Adipose tissue (tissue), 3 donors: ENCODE results near the gene TICAM2. TPM values are rescaled to one million over a fixed set of nuclear protein-coding genes. Genes with fewer than 3 reads are reported as not detected.

Experiments used
- H3K27ac ChIP-seq: one replicate; pipeline ENCODE4 v1.5.1; 2013; ENCODE audit warnings: low read depth, low read length
- WGBS, 3 donors: extraction: QIAGEN DNeasy Blood & Tissue Kit; methylation state at CpG; one replicate each; pipeline ENCODE4 v1.1.7; 2013; 5-methylcytosine and 5-hydroxymethylcytosine counted together
- polyA plus RNA-seq, 3 donors: library from polyadenylated mRNA; stranded (reverse); fragments of 200-250 nt; gene quantifications; one replicate each; pipeline ENCODE4 v1.2.3, GENCODE V29; 2013
- donor health status: healthy with polysubstance abuse.
- donor health status: Bipolar disorder and iron deficiency.
- donor health status: healthy.

TICAM2 gene
- polyA plus RNA-seq, 3 donors, result 1.1 to 3.0 (median 1.8) TPM

DNA sequence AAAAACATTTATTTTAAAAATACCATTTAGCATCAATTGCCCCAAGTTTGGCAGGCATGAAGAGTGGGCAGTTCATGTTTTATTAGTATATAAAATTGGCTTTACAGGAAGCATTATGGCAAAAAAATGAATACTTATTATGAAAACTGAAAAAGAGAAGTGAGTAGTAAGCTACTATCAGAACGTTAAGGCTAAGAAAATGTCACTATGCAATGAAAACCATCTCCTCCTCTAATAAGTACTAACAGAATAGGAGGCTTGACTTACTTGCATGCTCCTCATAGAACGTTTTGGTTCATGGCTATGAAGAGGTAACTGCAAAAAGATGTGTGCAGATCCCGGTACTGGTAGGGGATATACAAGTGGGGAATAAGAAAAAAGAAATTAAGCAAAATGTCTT is 23.6 kb downstream of the TICAM2 start:
- no peak overlapping the region for H3K27ac ChIP-seq
- WGBS, 3 donors, result 82 to 88% (median 85%) methylated on average over 3 of the region's 3 CpGs

DNA sequence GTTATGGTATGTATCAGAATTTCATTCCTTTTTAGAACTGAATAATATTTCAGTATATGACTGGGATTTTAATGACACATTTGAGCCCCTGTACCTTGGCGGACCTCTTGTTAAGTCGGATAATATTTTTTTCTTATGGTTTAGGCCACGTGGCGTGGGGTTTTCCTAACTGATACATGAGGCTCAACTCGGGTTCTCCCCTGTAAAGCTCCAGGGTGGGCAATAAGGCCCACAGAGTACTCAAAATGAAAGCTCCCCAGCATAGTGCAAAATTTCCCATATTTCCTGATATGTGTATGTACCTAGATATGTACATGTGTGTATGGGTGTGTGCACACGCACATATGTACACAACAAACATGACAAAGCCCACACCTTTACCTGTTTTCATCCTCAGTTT is 24.5 kb downstream of the TICAM2 start:
- no peak overlapping the region for H3K27ac ChIP-seq
- 96 to 97% (median 97%) methylated on average over 6 of the region's 6 CpGs for WGBS, 3 donors

DNA sequence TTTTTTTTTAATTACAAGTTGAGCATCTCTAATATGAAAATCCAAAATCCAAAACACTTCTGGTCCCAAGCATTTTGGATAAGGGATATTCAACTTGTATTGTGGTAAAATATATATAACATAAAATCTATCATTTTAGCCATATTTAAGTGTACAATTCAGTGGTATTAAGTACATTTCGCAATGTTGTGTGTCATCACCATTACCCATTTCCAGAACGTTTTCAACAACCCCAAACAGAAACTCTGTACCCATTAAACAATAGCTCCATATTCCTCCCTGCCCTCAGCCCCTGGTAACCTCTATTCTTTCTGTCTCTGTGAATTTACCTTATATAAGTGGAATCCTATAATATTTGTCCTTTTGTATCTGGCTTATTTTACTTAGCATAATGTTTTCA is 24.9 kb downstream of the TICAM2 start:
- no peak overlapping the region for H3K27ac ChIP-seq
- 70 to 87% (median 73%) methylated on average over 2 of the region's 2 CpGs for WGBS, 3 donors

DNA sequence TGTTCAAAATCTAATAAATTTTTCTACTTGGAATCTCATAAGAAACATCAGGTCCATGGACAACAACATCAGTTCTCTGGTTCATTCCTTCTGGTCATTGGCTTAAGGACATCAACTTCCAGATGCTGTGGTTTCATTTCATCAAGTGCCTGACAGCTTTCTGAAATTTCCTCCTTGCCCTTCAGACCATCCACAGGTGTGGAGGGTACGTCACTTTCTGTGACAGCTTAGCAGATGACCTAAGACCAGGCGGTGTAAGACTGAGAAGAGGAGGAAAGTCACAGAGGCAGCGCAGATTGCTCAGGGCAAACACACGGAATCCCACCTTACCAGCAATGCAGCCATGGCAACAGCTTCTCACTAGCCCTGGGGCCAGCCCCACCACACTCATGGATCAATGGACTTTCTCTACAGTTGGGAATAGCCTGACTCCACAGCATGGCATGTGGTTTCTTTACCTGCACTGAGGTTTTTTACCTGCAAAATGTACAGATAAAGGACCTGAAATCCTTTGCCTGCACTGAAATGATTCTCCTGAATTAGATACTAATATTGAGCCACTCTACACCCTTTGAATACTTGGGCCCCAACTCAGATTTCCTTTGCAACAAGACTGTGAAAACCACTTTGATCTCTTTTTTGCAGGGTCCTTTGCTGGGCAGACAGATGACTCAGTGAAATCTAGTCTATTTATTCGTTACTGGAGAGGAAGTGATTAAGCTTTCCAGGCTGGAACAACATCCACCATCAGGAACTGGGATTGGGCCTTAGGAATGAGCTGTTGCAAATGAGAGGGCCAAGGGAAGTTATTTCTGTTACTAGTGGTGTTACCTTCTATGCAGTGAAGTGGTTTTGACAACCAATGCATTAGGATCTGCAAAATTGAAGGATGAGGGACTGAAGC is 26.9 kb downstream of the TICAM2 start:
- H3K27ac ChIP-seq, result no peak overlapping the region
- 78 to 84% (median 79%) methylated on average over 5 of the region's 5 CpGs for WGBS, 3 donors

DNA sequence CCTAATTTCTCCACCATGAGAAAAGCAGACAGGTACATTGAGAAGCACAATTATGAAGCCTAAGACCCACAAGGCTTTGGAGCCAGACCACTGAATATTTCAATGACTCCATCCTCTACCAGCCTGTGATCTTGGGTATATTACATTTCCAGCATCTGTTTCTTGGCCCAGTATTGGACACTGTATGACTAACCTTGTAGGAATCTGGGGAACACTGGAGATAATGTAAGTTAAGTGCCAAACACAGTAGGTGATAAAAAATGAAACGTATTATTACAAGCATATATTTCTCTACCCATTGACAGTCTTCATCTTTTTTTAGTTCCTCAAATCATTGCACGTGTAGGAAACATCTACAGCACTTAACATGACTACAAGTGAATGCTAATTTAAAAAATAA is 29.1 kb downstream of the TICAM2 start:
- 57 to 78% (median 77%) methylated on average over 2 of the region's 2 CpGs for WGBS, 3 donors
- no peak overlapping the region for H3K27ac ChIP-seq

DNA sequence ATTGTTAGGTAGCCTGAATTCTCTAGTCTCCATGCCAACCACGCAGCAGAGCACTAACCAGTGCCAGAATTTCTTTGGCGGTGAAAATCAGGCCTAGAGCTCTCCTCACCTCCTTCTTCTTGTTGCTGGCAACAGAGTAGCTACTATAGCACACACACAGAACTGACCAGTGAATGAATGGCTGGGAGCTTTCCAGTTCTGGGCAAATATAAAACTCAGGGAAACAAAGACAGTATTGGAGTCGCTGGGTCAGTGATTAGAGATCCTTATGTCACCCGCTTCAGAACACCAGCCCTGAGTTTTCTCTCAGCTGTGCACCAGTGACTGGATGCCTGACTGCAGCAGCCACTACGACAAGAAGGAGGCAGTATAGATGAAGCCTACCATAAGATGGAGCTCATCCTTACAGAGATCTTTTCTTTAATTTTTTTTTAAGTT is 30.8 kb downstream of the TICAM2 start:
- WGBS, 3 donors, result 44 to 83% (median 82%) methylated on average over 5 of the region's 5 CpGs
- no peak overlapping the region for H3K27ac ChIP-seq

DNA sequence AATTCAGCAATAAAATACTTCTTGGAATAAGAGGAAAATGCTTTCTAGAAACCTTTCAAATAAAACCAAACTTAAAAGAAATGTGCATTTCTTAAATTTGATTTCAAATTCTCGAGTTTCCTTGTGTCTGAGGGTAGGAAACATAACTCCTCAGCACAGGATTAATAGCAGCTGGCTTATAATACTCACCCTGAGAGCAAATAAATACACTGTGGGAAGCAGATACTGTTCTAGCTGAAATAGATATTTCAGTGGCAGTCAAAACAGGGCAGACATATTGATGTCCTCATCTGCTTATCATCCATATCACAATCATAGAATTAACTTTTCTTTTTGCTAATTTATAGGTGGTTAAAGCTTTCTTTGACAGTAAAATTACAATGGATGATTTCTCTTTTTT is 33.6 kb downstream of the TICAM2 start:
- H3K27ac ChIP-seq, result no peak overlapping the region
- WGBS, 3 donors, result 85 to 93% (median 87%) methylated on average over 1 of the region's 1 CpG

DNA sequence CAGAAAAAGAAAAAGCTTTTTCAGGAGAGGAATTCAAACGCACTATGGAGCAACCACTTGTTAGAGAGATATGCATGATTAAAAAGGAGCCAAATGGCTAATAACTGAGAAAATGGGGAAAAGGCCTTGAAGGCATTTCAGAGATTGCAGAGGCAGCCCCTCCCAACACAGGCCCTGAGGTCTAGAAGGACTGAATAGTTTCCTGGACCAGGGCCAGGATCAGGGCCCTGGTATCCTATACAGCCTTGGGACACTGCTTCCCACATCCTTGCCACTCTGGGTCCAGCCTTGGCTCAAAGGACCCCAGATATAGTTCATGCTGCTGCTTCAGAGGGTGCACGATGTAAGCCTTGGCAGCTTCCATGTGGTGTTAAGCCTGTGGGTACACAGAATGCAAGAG is 37.0 kb downstream of the TICAM2 start:
- no peak overlapping the region for H3K27ac ChIP-seq
- 52 to 89% (median 84%) methylated on average over 2 of the region's 2 CpGs for WGBS, 3 donors

DNA sequence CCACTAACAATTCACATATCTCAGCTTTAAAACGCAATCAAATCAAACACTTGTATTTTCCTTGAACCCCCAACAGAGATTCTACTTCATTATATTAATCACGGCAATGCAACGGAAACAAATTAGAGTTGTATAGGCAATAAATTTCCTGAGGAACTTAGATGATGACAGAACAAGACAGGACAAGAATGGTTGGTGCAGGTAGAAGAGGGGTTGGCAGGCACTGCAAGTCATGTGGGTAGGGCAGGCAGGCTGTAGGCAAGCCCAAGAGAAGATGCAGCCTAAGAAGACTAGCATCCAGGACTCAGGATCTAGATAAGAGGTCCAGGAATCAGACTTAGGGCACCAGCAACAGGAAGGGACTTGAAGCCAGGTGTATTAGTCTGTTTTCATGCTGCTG is 41.1 kb downstream of the TICAM2 start:
- no peak overlapping the region for H3K27ac ChIP-seq
- WGBS, 3 donors, result 90 to 95% (median 93%) methylated on average over 3 of the region's 3 CpGs

DNA sequence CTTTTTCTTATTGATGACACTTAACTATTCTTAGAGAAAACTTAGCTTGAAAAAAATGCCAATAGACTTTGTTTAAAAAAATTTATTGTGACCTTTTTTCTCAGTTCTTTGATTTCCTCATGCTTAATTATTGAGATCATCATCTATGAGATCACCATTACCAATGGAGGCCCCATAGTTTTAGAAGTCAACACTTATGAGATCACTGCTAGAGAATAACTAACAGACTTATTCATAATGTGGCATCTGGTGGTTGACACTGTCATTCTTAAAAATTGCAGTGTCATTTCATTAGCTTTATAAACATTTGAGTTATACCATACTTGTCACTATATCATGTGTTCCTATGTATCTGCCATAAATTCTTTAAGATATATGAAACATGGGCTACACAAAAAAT is 42.8 kb downstream of the TICAM2 start:
- H3K27ac ChIP-seq, result no peak overlapping the region

DNA sequence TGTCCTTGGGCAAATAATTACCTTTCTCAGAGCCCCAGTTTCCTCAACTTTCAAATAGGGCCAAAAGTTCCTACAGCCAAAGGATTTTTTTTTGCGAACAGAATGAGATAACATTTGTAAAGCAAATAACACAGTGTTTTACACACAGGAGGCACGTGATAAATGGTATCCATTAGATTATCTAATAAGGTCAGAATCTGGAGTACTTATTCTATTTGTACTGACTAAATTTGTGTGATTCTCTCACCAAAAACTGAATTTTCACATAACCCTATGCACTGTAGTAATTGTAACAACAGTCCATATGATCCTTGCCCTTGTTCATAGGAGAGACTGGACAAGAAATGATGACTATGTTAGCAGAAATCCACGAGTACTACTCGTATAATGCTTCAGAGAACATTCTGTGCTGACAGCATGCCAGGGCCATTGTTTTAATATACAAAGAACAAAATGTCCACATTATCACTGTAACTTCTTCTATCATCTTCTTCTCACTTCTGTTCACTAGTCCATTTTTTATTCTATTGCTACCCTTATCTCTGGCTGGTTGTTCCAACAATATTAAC is 43.8 kb downstream of the TICAM2 start:
- WGBS, 3 donors, result 27 to 73% (median 72%) methylated on average over 4 of the region's 4 CpGs
- no peak overlapping the region for H3K27ac ChIP-seq

DNA sequence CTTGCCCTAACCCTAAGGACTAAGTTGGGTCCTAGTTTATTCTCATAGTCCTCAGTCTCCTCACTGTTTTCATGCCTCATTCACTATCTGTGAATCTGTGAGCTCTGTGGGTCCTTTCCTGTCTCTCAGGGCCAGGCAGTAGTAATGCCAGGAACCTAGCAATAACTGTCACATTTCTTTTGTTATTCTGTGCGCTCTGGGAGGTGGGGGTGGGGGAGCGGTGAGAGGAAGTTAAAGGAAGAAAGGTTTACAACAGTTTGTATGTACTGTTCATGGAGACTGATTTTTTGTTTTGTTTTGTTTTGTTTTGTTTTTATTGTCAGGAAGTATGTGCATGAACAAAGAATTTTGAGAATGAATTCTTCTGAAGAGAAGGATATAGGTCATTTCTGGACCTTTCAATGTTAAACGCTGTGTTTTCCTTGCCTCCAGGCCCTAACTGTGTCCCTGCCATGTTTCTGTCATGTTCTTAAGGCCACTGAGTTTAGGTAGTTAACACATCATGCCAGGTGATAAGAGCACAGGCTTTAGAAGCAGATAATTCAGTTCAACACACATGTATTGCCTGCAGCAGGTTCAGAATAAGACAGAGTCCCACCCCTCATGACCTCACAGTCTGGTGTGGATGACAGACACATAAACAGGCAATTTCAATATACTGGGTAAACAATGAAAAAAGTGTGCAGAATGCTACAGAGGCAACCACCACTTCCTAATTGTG is 44.5 kb downstream of the TICAM2 start:
- 37 to 60% (median 53%) methylated on average over 3 of the region's 3 CpGs for WGBS, 3 donors
- H3K27ac ChIP-seq, result no peak overlapping the region

DNA sequence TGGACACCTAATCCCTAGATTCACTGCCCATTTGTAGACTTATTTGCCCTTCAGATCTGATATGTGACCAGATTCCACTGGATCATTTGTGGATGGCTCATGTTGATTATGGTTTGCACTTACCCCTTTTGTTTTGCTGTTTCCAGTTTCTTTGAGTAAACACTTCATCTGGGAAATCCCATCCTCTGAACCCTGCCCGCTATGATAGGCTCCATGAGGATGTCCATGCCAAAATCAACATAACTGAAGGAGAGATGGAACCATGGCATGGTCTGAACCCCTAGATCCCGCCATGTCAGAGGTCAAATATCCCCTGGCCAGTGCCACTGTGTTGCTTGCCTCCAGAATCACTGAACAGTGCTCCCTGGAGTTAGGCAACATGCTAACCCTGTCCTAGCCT is 46.0 kb downstream of the TICAM2 start:
- 97 to 100% (median 100%) methylated on average over 2 of the region's 2 CpGs for WGBS, 3 donors
- no peak overlapping the region for H3K27ac ChIP-seq

DNA sequence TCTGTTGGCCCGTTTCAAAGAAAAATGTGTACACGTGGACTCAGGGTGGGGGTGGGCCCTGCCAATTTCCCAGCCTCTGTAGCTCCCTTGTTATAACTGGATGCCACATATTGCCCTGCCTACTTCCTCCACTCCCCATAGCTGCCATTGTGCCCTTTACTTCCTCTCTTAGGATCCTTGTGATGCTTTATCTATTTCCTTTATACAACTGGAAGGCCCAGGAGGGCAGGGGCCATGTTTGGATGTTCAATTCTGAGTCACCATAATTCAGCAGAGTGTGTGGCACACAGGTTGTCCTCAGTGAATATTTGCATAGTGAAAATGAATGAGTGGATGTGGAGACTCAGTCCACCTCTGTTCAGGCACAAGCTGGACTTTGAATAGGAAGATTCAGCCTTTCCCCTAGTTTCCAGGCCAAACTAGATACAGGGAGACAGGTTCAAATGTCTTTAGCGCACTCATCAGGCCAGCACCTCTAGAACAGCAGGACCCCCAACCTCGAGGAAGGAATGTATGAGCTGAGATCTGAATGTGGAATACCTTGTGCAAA is 47.1 kb downstream of the TICAM2 start:
- WGBS, 3 donors, result 90 to 92% (median 90%) methylated on average over 4 of the region's 4 CpGs
- H3K27ac ChIP-seq, result no peak overlapping the region

DNA sequence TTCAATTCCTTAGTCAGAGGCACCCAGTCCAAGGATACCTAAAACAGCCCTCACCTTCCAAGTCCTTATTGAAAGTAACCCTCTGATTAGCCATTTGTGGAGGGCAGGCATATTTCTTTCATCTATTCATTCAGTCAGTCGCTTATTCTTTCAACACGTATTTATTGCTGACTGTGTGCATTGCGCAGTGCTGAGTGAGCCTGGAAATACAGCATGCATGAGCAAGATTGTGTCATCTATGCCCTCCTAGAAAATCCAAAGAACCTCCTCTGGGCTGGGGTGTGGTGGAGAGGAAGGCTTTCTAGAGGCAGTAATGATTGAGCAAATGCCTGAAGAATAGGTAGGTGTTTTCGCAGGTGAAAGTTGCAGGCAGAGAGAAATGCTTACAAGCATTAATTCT is 49.2 kb downstream of the TICAM2 start:
- H3K27ac ChIP-seq, result no peak overlapping the region
- 90 to 92% (median 91%) methylated on average over 4 of the region's 4 CpGs for WGBS, 3 donors

DNA sequence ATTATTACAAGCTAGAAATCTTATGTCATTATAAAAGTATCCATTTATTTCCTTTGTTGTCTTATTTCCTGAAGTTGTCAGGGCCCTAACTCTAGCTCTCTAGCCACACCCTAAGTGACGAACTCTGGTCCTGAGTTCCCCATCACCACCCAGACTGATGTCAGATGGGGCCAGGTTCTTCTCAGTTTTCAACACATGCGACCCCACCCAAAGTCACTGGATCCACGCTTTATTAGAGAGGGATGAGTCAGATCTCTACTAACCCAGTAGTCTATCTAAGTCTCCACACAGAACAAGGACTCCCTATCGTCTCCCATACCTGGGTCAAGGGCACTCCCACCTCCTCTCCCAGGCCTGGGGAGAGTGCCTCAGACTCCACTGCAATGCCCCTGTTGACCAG is 50.9 kb downstream of the TICAM2 start:
- 56 to 80% (median 59%) methylated on average over 4 of the region's 4 CpGs for WGBS, 3 donors
- H3K27ac ChIP-seq, result no peak overlapping the region

DNA sequence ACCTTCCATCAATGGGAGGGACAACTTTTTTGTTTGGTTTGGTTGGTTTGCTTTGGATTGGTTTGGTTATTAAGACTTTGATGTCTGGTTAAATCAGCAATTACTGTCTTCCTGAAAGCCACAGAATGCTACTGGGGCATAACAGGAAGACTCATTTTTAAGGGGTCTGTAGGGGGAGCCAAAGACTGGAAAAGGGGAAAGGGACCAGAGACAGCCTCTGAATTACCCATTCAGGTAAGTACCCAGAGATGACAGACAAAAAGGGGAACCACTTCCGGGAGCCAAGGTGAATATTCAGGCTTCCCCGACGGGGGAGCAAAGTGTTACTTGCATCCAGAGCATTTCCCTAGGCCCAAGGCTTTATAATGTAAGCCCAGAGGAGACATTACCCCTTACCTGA is 53.1 kb downstream of the TICAM2 start:
- 59 to 76% (median 73%) methylated on average over 3 of the region's 3 CpGs for WGBS, 3 donors

DNA sequence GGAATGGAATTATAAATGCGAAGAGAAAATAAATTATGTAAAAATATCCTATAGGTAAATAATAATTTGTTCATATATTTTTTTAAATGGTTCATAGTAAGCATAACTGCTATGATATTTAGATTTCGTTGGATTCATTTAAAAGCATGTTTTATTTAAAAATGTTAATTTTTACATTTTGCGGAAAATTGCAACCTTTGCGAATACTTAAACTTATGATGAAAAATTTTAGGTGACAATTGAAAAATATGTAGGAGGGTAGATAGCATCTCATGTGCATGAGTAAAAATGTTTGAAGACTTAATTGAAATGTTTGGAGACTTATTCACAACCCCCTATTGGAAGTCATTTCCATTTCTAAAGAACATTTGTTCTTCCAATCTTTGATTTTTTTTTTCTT is 53.6 kb downstream of the TICAM2 start:
- 93 to 97% (median 96%) methylated on average over 4 of the region's 4 CpGs for WGBS, 3 donors
- H3K27ac ChIP-seq, result no peak overlapping the region

More for the DNA sequence above, 53.1 kb downstream of the TICAM2 start:
- no peak overlapping the region for H3K27ac ChIP-seq

DNA sequence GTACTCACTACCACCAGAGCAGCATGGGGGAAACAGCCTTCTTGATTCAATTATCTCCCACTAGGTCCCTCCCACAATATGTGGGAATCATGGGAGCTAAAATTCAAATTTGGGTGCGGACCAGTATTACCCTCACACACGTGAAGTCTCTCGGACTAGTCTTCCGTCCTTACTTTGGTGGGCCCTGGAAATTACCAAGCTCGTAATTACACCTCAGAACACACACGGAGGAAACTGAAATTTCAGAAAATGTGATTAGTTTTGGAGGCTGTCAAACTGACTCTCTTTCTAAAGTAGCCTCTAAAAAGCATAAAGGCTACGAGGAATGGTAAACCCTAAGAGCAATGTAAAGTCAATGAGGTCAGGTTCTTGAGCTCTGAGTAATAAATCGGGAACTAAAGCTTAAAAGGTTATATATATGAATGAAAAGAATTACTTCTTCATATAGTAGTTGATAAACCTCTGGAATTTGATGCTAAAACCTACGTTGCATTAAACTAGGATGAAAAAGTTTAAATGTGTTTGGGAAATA is 56.9 kb downstream of the TICAM2 start:
- WGBS, 3 donors, result 97 to 99% (median 97%) methylated on average over 9 of the region's 9 CpGs

More for the DNA sequence above, 56.9 kb downstream of the TICAM2 start:
- no peak overlapping the region for H3K27ac ChIP-seq
